ENCODE measurements around the gene HHAT.

HHAT gene

GRCh38 chr1:210605099-210605498 lies 276.4 kb downstream of the HHAT start:
- no peak for DNase-seq
- WGBS, result 100% methylated on average over 1 of the region's 2 CpGs
- Histone ChIP-seq H2AFZ (ENCODE audit: low read depth, low read length) (no peak overlapping the region), H3K4me3 (ENCODE audit: insufficient read depth in 1 of 2, low read depth in 1 of 2, low read length in 2 of 2) (no peak overlapping the region), H2BK15ac (ENCODE audit: low read depth, poor library complexity, severe bottlenecking) (no peak overlapping the region), H4K8ac (ENCODE audit: low read length) (no peak overlapping the region), H3K4ac (ENCODE audit: low read depth in 1 of 2, low read length in 2 of 2) (no peak overlapping the region), H3K27ac (ENCODE audit: low read length, poor library complexity, severe bottlenecking) (no peak overlapping the region), H2BK5ac (ENCODE audit: low read depth, low read length, poor library complexity, severe bottlenecking) (no peak overlapping the region), H3K23ac (ENCODE audit: low read length in 2 of 2) (no peak overlapping the region), H4K91ac (ENCODE audit: low read length) (no peak overlapping the region), H3K14ac (ENCODE audit: low read length in 2 of 2) (no peak overlapping the region), H2BK120ac (ENCODE audit: low read depth, low read length) (no peak overlapping the region), H2BK12ac (ENCODE audit: low read length in 2 of 2) (no peak overlapping the region), H3K79me1 (replicated peaks; ENCODE audit: low read length, poor library complexity, severe bottlenecking) (peaks cover 6% of the 10 kb centered on the region), H3K9ac (ENCODE audit: low read length) (no peak overlapping the region), H3K4me2 (ENCODE audit: low read length, poor library complexity, severe bottlenecking) (no peak overlapping the region), H3K18ac (ENCODE audit: low read depth in 1 of 2, low read length in 2 of 2) (no peak overlapping the region), H3K4me1 (ENCODE audit: control insufficient read depth, insufficient read depth, low read depth, low read length) (no peaks in the 10 kb centered on the region), H3K27me3 (ENCODE audit: control insufficient read depth in 1 of 2, insufficient read depth in 1 of 2, low read length in 2 of 2) (no peaks in the 10 kb centered on the region), H3K36me3 (ENCODE audit: control insufficient read depth in 1 of 2, insufficient read depth in 2 of 2, low read depth in 1 of 2, low read length in 2 of 2) (no peaks in the 10 kb centered on the region), H2AK5ac (ENCODE audit: low read length, severe bottlenecking) (no peak overlapping the region), H3K9me3 (ENCODE audit: control insufficient read depth, low read length) (peaks cover 6% of the 10 kb centered on the region)

GRCh38 chr1:210607361-210607760 lies 278.7 kb downstream of the HHAT start:
- Histone ChIP-seq H3K4me1 (ENCODE audit: control insufficient read depth, insufficient read depth, low read depth, low read length) (no peaks in the 10 kb centered on the region), H3K79me1 (replicated peaks; ENCODE audit: low read length, poor library complexity, severe bottlenecking) (peaks cover 5% of the 10 kb centered on the region), H2BK15ac (ENCODE audit: low read depth, poor library complexity, severe bottlenecking) (no peak overlapping the region), H3K4ac (ENCODE audit: low read depth in 1 of 2, low read length in 2 of 2) (no peak overlapping the region), H2BK5ac (ENCODE audit: low read depth, low read length, poor library complexity, severe bottlenecking) (no peak overlapping the region), H2BK120ac (ENCODE audit: low read depth, low read length) (no peak overlapping the region), H2AFZ (ENCODE audit: low read depth, low read length) (no peak overlapping the region), H3K14ac (ENCODE audit: low read length in 2 of 2) (no peak overlapping the region), H2AK5ac (ENCODE audit: low read length, severe bottlenecking) (no peak overlapping the region), H3K23ac (ENCODE audit: low read length in 2 of 2) (no peak overlapping the region), H3K27ac (ENCODE audit: low read length, poor library complexity, severe bottlenecking) (no peak overlapping the region), H3K4me2 (ENCODE audit: low read length, poor library complexity, severe bottlenecking) (no peak overlapping the region), H3K27me3 (ENCODE audit: control insufficient read depth in 1 of 2, insufficient read depth in 1 of 2, low read length in 2 of 2) (no peaks in the 10 kb centered on the region), H4K91ac (ENCODE audit: low read length) (no peak overlapping the region), H3K9me3 (ENCODE audit: control insufficient read depth, low read length) (peaks cover 6% of the 10 kb centered on the region), H3K9ac (ENCODE audit: low read length) (no peak overlapping the region), H3K18ac (ENCODE audit: low read depth in 1 of 2, low read length in 2 of 2) (no peak overlapping the region), H4K8ac (ENCODE audit: low read length) (no peak overlapping the region), H2BK12ac (ENCODE audit: low read length in 2 of 2) (no peak overlapping the region), H3K4me3 (ENCODE audit: insufficient read depth in 1 of 2, low read depth in 1 of 2, low read length in 2 of 2) (no peak overlapping the region), H3K36me3 (ENCODE audit: control insufficient read depth in 1 of 2, insufficient read depth in 2 of 2, low read depth in 1 of 2, low read length in 2 of 2) (no peaks in the 10 kb centered on the region)
- no peak for DNase-seq
- WGBS, result 71% methylated on average over 1 of the region's 3 CpGs

GRCh38 chr1:210608767-210609166 lies 280.1 kb downstream of the HHAT start:
- Histone ChIP-seq H4K8ac (ENCODE audit: low read length) (no peak overlapping the region), H3K27me3 (ENCODE audit: control insufficient read depth in 1 of 2, insufficient read depth in 1 of 2, low read length in 2 of 2) (no peaks in the 10 kb centered on the region), H2BK12ac (ENCODE audit: low read length in 2 of 2) (no peak overlapping the region), H3K14ac (ENCODE audit: low read length in 2 of 2) (no peak overlapping the region), H3K18ac (ENCODE audit: low read depth in 1 of 2, low read length in 2 of 2) (no peak overlapping the region), H3K79me1 (replicated peaks; ENCODE audit: low read length, poor library complexity, severe bottlenecking) (peaks cover 4% of the 10 kb centered on the region), H3K36me3 (ENCODE audit: control insufficient read depth in 1 of 2, insufficient read depth in 2 of 2, low read depth in 1 of 2, low read length in 2 of 2) (no peaks in the 10 kb centered on the region), H2AFZ (ENCODE audit: low read depth, low read length) (no peak overlapping the region), H2BK120ac (ENCODE audit: low read depth, low read length) (no peak overlapping the region), H4K91ac (ENCODE audit: low read length) (no peak overlapping the region), H3K4me3 (ENCODE audit: insufficient read depth in 1 of 2, low read depth in 1 of 2, low read length in 2 of 2) (no peak overlapping the region), H3K4ac (ENCODE audit: low read depth in 1 of 2, low read length in 2 of 2) (no peak overlapping the region), H3K23ac (ENCODE audit: low read length in 2 of 2) (no peak overlapping the region), H3K9ac (ENCODE audit: low read length) (no peak overlapping the region), H3K27ac (ENCODE audit: low read length, poor library complexity, severe bottlenecking) (no peak overlapping the region), H2BK5ac (ENCODE audit: low read depth, low read length, poor library complexity, severe bottlenecking) (no peak overlapping the region), H3K4me1 (ENCODE audit: control insufficient read depth, insufficient read depth, low read depth, low read length) (no peaks in the 10 kb centered on the region), H2BK15ac (ENCODE audit: low read depth, poor library complexity, severe bottlenecking) (no peak overlapping the region), H2AK5ac (ENCODE audit: low read length, severe bottlenecking) (no peak overlapping the region), H3K9me3 (ENCODE audit: control insufficient read depth, low read length) (peaks cover 6% of the 10 kb centered on the region), H3K4me2 (ENCODE audit: low read length, poor library complexity, severe bottlenecking) (no peak overlapping the region)
- DNase-seq, result no peak
- 92% methylated on average over 4 of the region's 5 CpGs for WGBS

- Histone ChIP-seq H4K8ac (ENCODE audit: low read length) (no peak overlapping the region), H3K4me1 (ENCODE audit: control insufficient read depth, insufficient read depth, low read depth, low read length) (no peaks in the 10 kb centered on the region), H3K27ac (ENCODE audit: low read length, poor library complexity, severe bottlenecking) (no peak overlapping the region), H3K9ac (ENCODE audit: low read length) (no peak overlapping the region), H3K36me3 (ENCODE audit: control insufficient read depth in 1 of 2, insufficient read depth in 2 of 2, low read depth in 1 of 2, low read length in 2 of 2) (peaks cover 0 to 3% of the 10 kb centered on the region in 2 experiments), H3K4ac (ENCODE audit: low read depth in 1 of 2, low read length in 2 of 2) (no peak overlapping the region), H3K4me2 (ENCODE audit: low read length, poor library complexity, severe bottlenecking) (no peak overlapping the region), H3K9me3 (ENCODE audit: control insufficient read depth, low read length) (no peaks in the 10 kb centered on the region), H2BK15ac (ENCODE audit: low read depth, poor library complexity, severe bottlenecking) (no peak overlapping the region), H2AK5ac (ENCODE audit: low read length, severe bottlenecking) (no peak overlapping the region), H2BK120ac (ENCODE audit: low read depth, low read length) (no peak overlapping the region), H3K23ac (ENCODE audit: low read length in 2 of 2) (no peak overlapping the region), H2BK12ac (ENCODE audit: low read length in 2 of 2) (no peak overlapping the region), H2BK5ac (ENCODE audit: low read depth, low read length, poor library complexity, severe bottlenecking) (no peak overlapping the region), H3K14ac (ENCODE audit: low read length in 2 of 2) (no peak overlapping the region), H2AFZ (ENCODE audit: low read depth, low read length) (no peak overlapping the region), H4K91ac (ENCODE audit: low read length) (no peak overlapping the region), H3K27me3 (ENCODE audit: control insufficient read depth in 1 of 2, insufficient read depth in 1 of 2, low read length in 2 of 2) (no peaks in the 10 kb centered on the region), H3K18ac (ENCODE audit: low read depth in 1 of 2, low read length in 2 of 2) (no peak overlapping the region), H3K4me3 (ENCODE audit: insufficient read depth in 1 of 2, low read depth in 1 of 2, low read length in 2 of 2) (no peak overlapping the region), H3K79me1 (replicated peaks; ENCODE audit: low read length, poor library complexity, severe bottlenecking) (no peaks in the 10 kb centered on the region)
- 94% methylated on average over 3 of the region's 4 CpGs for WGBS
- no peak for DNase-seq
Measured at GRCh38 chr1:210616356-210616755, 287.7 kb downstream of the HHAT start.

Measured in mesenchymal stem cell (in vitro differentiated cells and primary cell).